GM23248 (cell line): ENCODE data around the gene EHMT1.

Experiments used
- EZH2 ChIP-seq: fragments of 200-600 bp; sonication (generic); IDR thresholded peaks from 2 replicates; pipeline ENCODE4 v1.6.1; 2018; ENCODE audit warnings: antibody characterized with exemption, mild to moderate bottlenecking; ENCODE audit not compliant: insufficient read depth, poor library complexity, severe bottlenecking
- EZH2phosphoT487 ChIP-seq: fragments of 200-600 bp; sonication (generic); IDR thresholded peaks from 2 replicates; pipeline ENCODE4 v1.6.1; 2018; ENCODE audit warnings: antibody characterized with exemption, moderate library complexity, mild to moderate bottlenecking, low read depth; ENCODE audit not compliant: insufficient read depth

DNA sequence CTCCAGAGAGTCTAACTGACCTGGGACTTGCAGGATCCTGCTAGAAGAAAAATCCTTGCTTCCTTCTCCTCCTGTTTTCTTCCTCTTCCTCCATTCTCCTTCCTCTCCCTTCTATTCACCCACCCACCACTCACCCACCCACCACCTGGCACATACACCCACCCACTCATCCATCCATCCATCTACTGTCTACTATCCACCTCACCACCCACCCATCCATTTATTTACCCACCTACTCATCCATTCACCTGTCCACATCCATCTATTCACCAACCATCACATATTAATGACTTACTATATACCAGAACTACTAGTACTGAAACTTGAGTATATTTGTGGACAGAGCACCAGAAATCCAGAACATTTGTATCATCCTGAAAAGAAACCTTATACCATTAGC is 49.4 kb downstream of the EHMT1 start:
- TF ChIP-seq EZH2 = no peak
- no peak for TF ChIP-seq EZH2phosphoT487
